Measurements from ENCODE around the gene LRRC37B.
A peak's percentile ranks its signal among the peaks of the same experiment; 100 is the strongest.
"Not testable (repeated sequence)": the region's sequence is repeated elsewhere in the genome, so short reads cannot be mapped to it uniquely, and the experiment has no call there.

Gene LRRC37B

DNA sequence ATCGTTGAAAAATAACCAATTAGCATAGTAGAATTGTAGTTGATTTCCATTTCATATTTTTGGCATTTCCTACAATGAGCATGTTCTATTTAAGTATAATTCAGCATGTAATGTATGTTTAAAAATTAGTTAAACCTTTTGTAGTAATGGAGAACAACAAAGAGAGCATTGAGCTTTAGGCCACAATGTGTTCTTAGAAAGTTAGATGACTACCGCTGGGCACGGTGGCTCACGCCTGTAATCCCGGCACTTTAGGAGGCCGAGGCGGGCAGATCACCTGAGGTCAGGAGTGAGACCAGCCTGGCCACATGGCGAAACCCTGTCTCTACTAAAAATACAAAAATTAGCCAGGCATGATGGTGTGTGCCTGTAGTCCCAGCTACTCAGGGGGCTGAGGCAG, 93.1 kb downstream of the LRRC37B start:
- DNase-seq = not testable (repeated sequence)

DNA sequence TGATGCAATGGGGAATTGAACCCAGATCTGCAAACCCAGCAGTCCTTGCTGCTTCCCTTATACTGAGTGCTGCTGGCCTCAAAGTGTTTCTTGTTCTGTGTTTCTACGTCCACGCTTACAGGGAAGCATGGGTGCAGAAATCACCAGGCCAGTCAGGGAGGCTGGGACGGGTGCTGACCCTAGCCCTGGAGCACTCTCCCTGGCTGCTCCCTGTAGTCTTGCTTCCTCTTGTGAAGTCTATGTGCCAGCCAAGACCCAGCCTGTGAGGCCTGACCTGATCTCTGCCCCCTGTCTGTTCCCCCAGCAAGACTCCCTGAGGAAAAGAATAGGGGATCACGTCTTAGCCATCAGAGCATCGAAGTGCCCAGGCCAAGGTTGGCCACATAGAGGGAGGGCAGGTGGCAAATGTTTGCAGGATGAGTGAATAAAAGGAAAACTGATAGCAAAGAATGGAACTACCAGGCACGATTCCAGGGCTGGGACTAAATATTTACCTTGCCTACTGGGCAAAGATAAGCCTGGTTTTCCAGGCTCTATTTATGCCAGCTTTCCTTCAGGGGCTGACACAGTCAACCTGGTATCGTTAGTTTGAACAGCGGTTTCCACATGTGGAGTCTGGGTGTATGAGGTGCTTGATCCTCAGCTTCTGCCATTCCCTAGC, 93.9 kb downstream of the LRRC37B start:
- DNase-seq = peak in 2 of 3 experiments; percentile 25 to 37

DNA sequence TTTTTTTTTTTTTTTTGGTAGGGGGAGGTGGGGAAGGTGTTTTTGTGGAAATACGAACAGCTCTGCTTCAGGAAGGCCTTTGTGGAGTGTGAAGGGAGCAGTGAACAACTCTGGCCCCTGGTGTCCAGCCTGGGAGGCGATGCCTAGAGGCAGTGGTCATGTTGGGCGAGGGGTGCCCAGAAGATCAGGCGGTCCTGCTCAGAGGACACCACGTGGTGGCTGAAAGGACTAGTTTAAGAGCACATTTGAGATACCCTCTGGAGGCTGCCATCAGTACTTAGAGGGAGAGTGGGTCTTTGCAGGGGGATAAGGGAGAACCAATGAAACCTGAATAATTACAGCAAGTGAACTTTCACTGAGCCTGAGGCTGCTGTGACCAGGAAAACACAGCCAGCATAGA, 95.0 kb downstream of the LRRC37B start:
- no peak for DNase-seq

- DNase-seq = no peak
Measured at GRCh38 chr17:32102646-32103186, 95.5 kb downstream of the LRRC37B start.

Measured in NCI-H1417 (cell line).